Keratinocyte (primary cell): Measurements from ENCODE around the gene GMEB2. TPM values are rescaled to one million over a fixed set of nuclear protein-coding genes. Genes with fewer than 3 reads are reported as not detected.

Experiments used
- DNase-seq: peaks from one replicate; pipeline ENCODE4 v3.0.0-alpha.2; 2011; ENCODE audit warnings: low read depth, missing footprints, low spot score
- FAIRE-seq: peaks from 2 replicates; lab custom pipeline; 2011; peaks lifted over from hg19 to GRCh38; lab: Jason Lieb, UNC
- H2AFZ ChIP-seq: 2 replicates; pipeline ENCODE4 v1.6.0; 2012; ENCODE audit warnings: low read length, control low read depth, inconsistent platforms; ENCODE audit not compliant: control insufficient read depth
- H3K27ac ChIP-seq: 2 replicates; pipeline ENCODE4 v1.5.1; 2011; ENCODE audit warnings: low read length; ENCODE audit not compliant: control insufficient read depth, insufficient read depth
- H3K27me3 ChIP-seq: 3 replicates; pipeline ENCODE4 v1.6.0; 2011; ENCODE audit warnings: low read length; ENCODE audit not compliant: control insufficient read depth, insufficient read depth; ENCODE audit errors: extremely low read depth
- H3K36me3 ChIP-seq, 2 experiments: 2 replicates in 1 of 2; 3 replicates in 1 of 2; pipeline ENCODE4 v1.5.1; 2011; ENCODE audit warnings: low read length in 2 of 2, mild to moderate bottlenecking in 1 of 2; ENCODE audit not compliant: control insufficient read depth in 2 of 2, insufficient read depth in 2 of 2; ENCODE audit errors: extremely low read depth in 1 of 2
- H3K4me1 ChIP-seq: 3 replicates; pipeline ENCODE4 v1.5.1; 2011; ENCODE audit warnings: low read length; ENCODE audit not compliant: control insufficient read depth, insufficient read depth; ENCODE audit errors: extremely low read depth
- H3K4me2 ChIP-seq: 3 replicates; pipeline ENCODE4 v1.6.0; 2011; ENCODE audit warnings: low read depth, low read length; ENCODE audit not compliant: control insufficient read depth, insufficient read depth; ENCODE audit errors: extremely low read depth
- H3K4me3 ChIP-seq, 3 experiments: fragments of 200-600 bp in 1 of 3; sonication (generic) in 1 of 3; 2 replicates in 2 of 3; 3 replicates in 1 of 3; pipeline ENCODE4 v1.5.1; 2011 to 2016; ENCODE audit warnings: low read length in 3 of 3, mild to moderate bottlenecking in 3 of 3, control low read depth in 2 of 3, inconsistent platforms in 1 of 3, low read depth in 1 of 3, mixed read lengths in 1 of 3, mixed run types in 1 of 3, moderate library complexity in 1 of 3; ENCODE audit not compliant: control insufficient read depth in 2 of 3, insufficient read depth in 2 of 3; ENCODE audit errors: extremely low read depth in 1 of 3
- H3K79me2 ChIP-seq: 2 replicates; pipeline ENCODE4 v1.6.0; 2012; ENCODE audit warnings: low read length; ENCODE audit not compliant: control insufficient read depth, insufficient read depth
- H3K9ac ChIP-seq: 3 replicates; pipeline ENCODE4 v1.6.0; 2011; ENCODE audit warnings: low read length; ENCODE audit not compliant: control insufficient read depth, insufficient read depth; ENCODE audit errors: extremely low read depth
- H3K9me1 ChIP-seq: 3 replicates; pipeline ENCODE4 v1.6.0; 2011; ENCODE audit warnings: low read length; ENCODE audit not compliant: control insufficient read depth, insufficient read depth; ENCODE audit errors: extremely low read depth
- H3K9me3 ChIP-seq: 2 replicates; pipeline ENCODE4 v1.5.1; 2012; ENCODE audit warnings: low read depth, low read length; ENCODE audit not compliant: control insufficient read depth
- H4K20me1 ChIP-seq: 3 replicates; pipeline ENCODE4 v1.6.0; 2011; ENCODE audit warnings: low read length; ENCODE audit not compliant: control insufficient read depth, insufficient read depth; ENCODE audit errors: extremely low read depth
- EZH2 ChIP-seq: IDR thresholded peaks from one replicate; pipeline ENCODE4 v1.6.1; 2012; ENCODE audit warnings: inconsistent platforms, mild to moderate bottlenecking, low read length, moderate library complexity
- dilution Hi-C: fragments of 300-500 bp; cut with MboI; formaldehyde crosslinking; loops from one replicate; pipeline ENCODE4 v1.7.0; 2020; ENCODE audit warnings: low sequenced_read_pairs; ENCODE audit not compliant: extremely low pct_ligation_motif_present
- polyA plus RNA-seq, 5 experiments: library from polyadenylated mRNA; depleted of rRNA in 3 of 5; stranded (reverse) in 3 of 5; stranded (forward) in 1 of 5; unstranded in 1 of 5; fragments of >200 nt; gene quantifications; 1 replicate in 1 of 5; 2 replicates in 3 of 5; 3 replicates in 1 of 5; pipeline versions ENCODE4 v1.2.1 to v1.2.3, GENCODE V29; 2011 to 2012; ENCODE audit warnings: missing spikeins in 2 of 5, low read depth in 1 of 5, low replicate concordance in 1 of 5
- TF ChIP-seq, protein P1 (sequence below), 3 experiments: IDR thresholded peaks in 1 of 3; conservative IDR thresholded peaks in 1 of 3; optimal IDR thresholded peaks in 1 of 3; 2 replicates in 2 of 3; 3 replicates in 1 of 3; pipeline versions ENCODE3 to v1.5.1; 2011; ENCODE audit warnings: low read length in 3 of 3, mild to moderate bottlenecking in 3 of 3, moderate library complexity in 2 of 3, control low read depth in 1 of 3, inconsistent platforms in 1 of 3; ENCODE audit not compliant: insufficient read depth in 2 of 3; ENCODE audit errors: extremely low read depth in 1 of 3

The GMEB2 gene
- polyA plus RNA-seq, 1 donor (not counting 4 experiments of a cell fraction or from before 2014, with no cell fraction given), result 5.1 TPM

DNA sequence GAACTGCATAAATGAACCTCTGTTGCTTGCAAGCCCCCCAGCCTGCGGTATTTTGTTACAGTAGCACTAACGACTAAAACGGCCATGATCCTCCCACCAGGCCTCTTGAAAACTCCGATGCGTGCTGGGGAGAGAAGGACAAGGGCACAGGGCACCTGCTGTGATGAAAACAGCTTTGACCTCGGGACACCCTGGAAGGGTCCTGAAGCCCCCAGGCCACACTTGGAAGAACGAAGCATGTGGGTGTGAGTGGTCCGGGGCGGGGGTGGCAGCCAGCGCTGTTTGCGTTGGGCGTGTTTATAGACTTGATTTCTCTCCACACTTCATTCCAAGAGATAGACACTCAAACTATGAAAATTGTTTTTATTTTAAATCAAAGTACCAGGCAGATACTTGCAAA, 39.6 kb downstream of the GMEB2 start:
- H3K27me3 ChIP-seq, result no peaks in the 10 kb centered on the region
- H3K79me2 ChIP-seq, result no peaks in the 10 kb centered on the region
- no peak overlapping the region for H3K27ac ChIP-seq
- no peaks in the 10 kb centered on the region for H4K20me1 ChIP-seq
- dilution Hi-C loops, result no loop called here
- FAIRE-seq (no peak), DNase-seq (no peak)
- no peaks in the 10 kb centered on the region for H3K4me1 ChIP-seq
- H2AFZ ChIP-seq, result no peak overlapping the region
- H3K9ac ChIP-seq, result no peak overlapping the region
- H3K4me2 ChIP-seq, result no peak overlapping the region
- H3K9me1 ChIP-seq, result no peaks in the 10 kb centered on the region
- H3K9me3 ChIP-seq, result no peaks in the 10 kb centered on the region
- no peak overlapping the region for H3K4me3 ChIP-seq
- TF ChIP-seq, protein P1, sequence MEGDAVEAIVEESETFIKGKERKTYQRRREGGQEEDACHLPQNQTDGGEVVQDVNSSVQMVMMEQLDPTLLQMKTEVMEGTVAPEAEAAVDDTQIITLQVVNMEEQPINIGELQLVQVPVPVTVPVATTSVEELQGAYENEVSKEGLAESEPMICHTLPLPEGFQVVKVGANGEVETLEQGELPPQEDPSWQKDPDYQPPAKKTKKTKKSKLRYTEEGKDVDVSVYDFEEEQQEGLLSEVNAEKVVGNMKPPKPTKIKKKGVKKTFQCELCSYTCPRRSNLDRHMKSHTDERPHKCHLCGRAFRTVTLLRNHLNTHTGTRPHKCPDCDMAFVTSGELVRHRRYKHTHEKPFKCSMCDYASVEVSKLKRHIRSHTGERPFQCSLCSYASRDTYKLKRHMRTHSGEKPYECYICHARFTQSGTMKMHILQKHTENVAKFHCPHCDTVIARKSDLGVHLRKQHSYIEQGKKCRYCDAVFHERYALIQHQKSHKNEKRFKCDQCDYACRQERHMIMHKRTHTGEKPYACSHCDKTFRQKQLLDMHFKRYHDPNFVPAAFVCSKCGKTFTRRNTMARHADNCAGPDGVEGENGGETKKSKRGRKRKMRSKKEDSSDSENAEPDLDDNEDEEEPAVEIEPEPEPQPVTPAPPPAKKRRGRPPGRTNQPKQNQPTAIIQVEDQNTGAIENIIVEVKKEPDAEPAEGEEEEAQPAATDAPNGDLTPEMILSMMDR (optimal IDR thresholded peaks at IDR 0.05 in 1 of 3, IDR thresholded peaks at IDR 0.05 in 1 of 3, conservative IDR thresholded peaks at IDR 0.05 in 1 of 3; ENCODE audit: extremely low read depth in 1 of 3, insufficient read depth in 2 of 3, low read length in 3 of 3), result no peak
- no peak for TF ChIP-seq EZH2
- H3K36me3 ChIP-seq, result peaks cover 6 to 15% of the 10 kb centered on the region in 2 experiments

DNA sequence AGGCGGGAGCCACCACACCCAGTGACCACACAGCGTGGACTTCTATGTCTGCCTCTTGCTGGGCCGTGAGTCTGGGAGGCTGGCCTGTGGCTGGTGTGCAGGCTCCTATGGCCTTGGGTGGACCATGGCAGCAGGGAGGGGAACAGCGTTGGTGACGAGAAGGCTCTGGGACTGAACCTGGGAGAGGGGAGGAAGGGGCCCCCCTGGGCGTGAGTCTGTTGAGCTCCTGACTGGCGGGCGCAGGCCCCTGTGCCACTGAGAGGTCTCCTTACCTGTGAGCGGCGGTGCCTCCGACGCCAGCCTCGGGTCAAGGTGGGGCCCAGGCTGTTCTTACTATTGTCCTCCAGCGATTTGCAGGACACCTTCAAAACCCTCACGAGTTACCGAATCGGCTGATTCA, 40.1 kb downstream of the GMEB2 start:
- H3K27me3 ChIP-seq, result no peaks in the 10 kb centered on the region
- no peaks in the 10 kb centered on the region for H3K79me2 ChIP-seq
- no peak overlapping the region for H3K4me3 ChIP-seq
- TF ChIP-seq, protein P1 (optimal IDR thresholded peaks at IDR 0.05 in 1 of 3, IDR thresholded peaks at IDR 0.05 in 1 of 3, conservative IDR thresholded peaks at IDR 0.05 in 1 of 3; ENCODE audit: extremely low read depth in 1 of 3, insufficient read depth in 2 of 3, low read length in 3 of 3), result no peak
- TF ChIP-seq EZH2, result no peak
- H3K9me3 ChIP-seq, result no peaks in the 10 kb centered on the region
- peaks cover 6 to 14% of the 10 kb centered on the region in 2 experiments for H3K36me3 ChIP-seq
- no peak for DNase-seq
- no peak overlapping the region for H3K9ac ChIP-seq
- no peak overlapping the region for H3K4me2 ChIP-seq
- no peak overlapping the region for H3K27ac ChIP-seq
- no peaks in the 10 kb centered on the region for H4K20me1 ChIP-seq
- no peaks in the 10 kb centered on the region for H3K4me1 ChIP-seq
- H2AFZ ChIP-seq, result no peak overlapping the region
- H3K9me1 ChIP-seq, result no peaks in the 10 kb centered on the region
- FAIRE-seq, result no peak
- dilution Hi-C loops, result no loop called here
